ENCODE results near the gene CALML6. TPM values are rescaled to one million over a fixed set of nuclear protein-coding genes. Genes with fewer than 3 reads are reported as not detected.

The CALML6 gene
- total RNA-seq, 1 experiment from 2014 or later = 1.4 TPM

- CTCF ChIA-PET = interaction anchor here (0.6 to 1.0 kb wide), 5 partner anchors 43 to 623 kb away, joined by 3 to 4 read pairs (median 3); no protein-coding TSS in a partner anchor
- Mint-ChIP-seq H3K4me1 (ENCODE audit: low read depth, unreplicated experiment) (peaks cover 7% of the 10 kb centered on the region), H3K36me3 (ENCODE audit: insufficient read depth, unreplicated experiment) (peaks cover 6% of the 10 kb centered on the region), H3K9me3 (ENCODE audit: unreplicated experiment) (no peaks in the 10 kb centered on the region), H3K4me3 (ENCODE audit: unreplicated experiment) (no peak overlapping the region), H3K27ac (ENCODE audit: unreplicated experiment) (no peak overlapping the region), H3K27me3 (ENCODE audit: insufficient read depth, unreplicated experiment) (no peaks in the 10 kb centered on the region)
- no peaks in the 10 kb centered on the region for H3K27me3 ChIP-seq (replicated peaks; ENCODE audit: control insufficient read depth, insufficient read depth, low read length)
- no peak for DNase-seq
- intact Hi-C loops (cut with micrococcal nuclease; ENCODE audit: unreplicated experiment) = no loop called here
- POLR2A ChIA-PET = interaction anchor here (0.6 kb wide), 1 partner anchor 10 kb away, joined by 11 read pairs; no protein-coding TSS in a partner anchor
- no peak overlapping the region for H3K4me3 ChIP-seq (ENCODE audit: low read depth, low read length)
- no peaks in the 10 kb centered on the region for H3K9me3 ChIP-seq
- peaks cover 7% of the 10 kb centered on the region; the same call in 1 of the 2 replicates for H3K4me1 ChIP-seq
- no peak for TF ChIP-seq CTCF (IDR thresholded peaks at IDR 0.05; ENCODE audit: insufficient read depth in 1 of 2, low read depth in 1 of 2, low read length in 1 of 2, severe bottlenecking in 1 of 2, unreplicated experiment in 1 of 2)
- H3K36me3 ChIP-seq (ENCODE audit: control insufficient read depth, insufficient read depth, low read length) = no peaks in the 10 kb centered on the region
- no TSS peak for BruUV-seq (replicated peaks)
Measured at GRCh38 chr1:1901641-1902294, 13.3 kb upstream of the CALML6 start.

DNA sequence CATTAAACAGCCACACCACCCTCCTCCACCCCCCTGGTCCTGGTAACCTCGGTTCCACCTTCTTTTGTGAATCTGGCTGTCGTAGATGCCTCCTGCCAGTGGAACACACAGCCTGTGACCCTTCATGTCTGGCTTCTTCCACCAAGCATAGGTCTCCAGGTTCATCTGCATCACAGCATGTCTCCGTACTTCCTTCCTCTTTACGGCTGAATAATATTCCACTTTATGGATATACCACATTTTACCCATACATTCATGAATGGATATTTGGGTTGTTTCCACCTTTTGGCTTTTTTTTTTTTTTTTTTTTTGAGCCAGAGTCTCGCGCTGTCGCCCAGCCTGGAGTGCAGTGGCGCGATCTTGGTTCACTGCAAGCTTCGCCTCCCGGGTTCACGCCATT lies 11.8 kb upstream of the CALML6 start:
- Histone ChIP-seq H3K4me1 (peaks cover 5% of the 10 kb centered on the region; the same call in 1 of the 2 replicates), H3K36me3 (ENCODE audit: control insufficient read depth, insufficient read depth, low read length) (no peaks in the 10 kb centered on the region), H3K9me3 (no peaks in the 10 kb centered on the region), H3K4me3 (ENCODE audit: low read depth, low read length) (no peak overlapping the region), H3K27me3 (replicated peaks; ENCODE audit: control insufficient read depth, insufficient read depth, low read length) (no peaks in the 10 kb centered on the region)
- no TSS peak for BruUV-seq (replicated peaks)
- Mint-ChIP-seq H3K27ac (ENCODE audit: unreplicated experiment) (no peak overlapping the region), H3K27me3 (ENCODE audit: insufficient read depth, unreplicated experiment) (no peaks in the 10 kb centered on the region), H3K4me1 (ENCODE audit: low read depth, unreplicated experiment) (peaks cover 7% of the 10 kb centered on the region), H3K9me3 (ENCODE audit: unreplicated experiment) (no peaks in the 10 kb centered on the region), H3K4me3 (ENCODE audit: unreplicated experiment) (no peak overlapping the region), H3K36me3 (ENCODE audit: insufficient read depth, unreplicated experiment) (peaks cover 6% of the 10 kb centered on the region)
- CTCF ChIA-PET = no interaction called here
- POLR2A ChIA-PET = no interaction called here
- no peak for TF ChIP-seq CTCF (IDR thresholded peaks at IDR 0.05; ENCODE audit: insufficient read depth in 1 of 2, low read depth in 1 of 2, low read length in 1 of 2, severe bottlenecking in 1 of 2, unreplicated experiment in 1 of 2)
- DNase-seq = no peak
- intact Hi-C loops (cut with micrococcal nuclease; ENCODE audit: unreplicated experiment) = no loop called here

DNA sequence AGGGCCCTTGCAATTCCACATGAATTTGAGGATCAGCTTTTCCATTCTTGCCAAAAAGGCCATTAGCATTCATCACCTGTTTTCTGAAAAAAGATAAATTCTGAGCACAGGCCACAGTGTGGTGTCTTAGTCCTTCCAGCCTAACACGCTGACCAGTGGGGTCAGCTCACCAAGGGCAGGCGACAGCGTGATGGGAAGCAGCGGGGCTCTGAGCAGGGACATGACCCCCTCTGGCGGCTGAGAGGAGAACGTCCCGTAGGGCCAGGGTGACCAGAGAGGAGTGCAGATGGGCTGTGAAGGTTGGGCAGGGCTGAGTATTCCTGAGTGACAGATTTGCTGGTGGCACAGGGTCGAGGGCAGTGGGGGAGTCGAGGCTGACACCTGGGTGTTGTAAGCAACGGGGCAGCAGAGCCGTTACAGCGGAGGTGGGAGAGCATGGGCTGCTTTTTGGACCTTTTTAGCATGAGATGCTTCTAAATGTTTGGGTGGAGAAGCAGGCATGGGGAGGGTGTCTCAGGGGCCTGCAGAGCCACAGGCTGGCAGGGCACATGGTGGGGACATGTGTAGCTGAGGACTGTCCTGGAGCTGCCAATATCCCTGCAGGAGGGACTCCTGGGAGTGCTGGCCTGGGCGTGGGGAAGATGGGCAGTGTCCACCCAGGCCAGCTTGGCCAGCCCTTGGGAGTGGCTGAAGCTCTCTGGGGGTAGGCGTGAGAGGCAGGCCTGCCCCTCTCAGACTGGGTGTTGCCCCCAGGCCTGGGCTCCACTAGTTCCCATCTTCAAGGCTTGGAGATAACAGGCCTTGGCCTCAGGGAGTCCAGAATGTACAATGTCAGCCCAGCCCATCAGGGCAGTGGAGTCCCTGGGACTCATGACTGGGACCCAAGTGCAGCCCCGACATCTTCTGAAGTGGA lies 8.6 kb upstream of the CALML6 start:
- H3K9me3 ChIP-seq = no peaks in the 10 kb centered on the region
- H3K4me3 Mint-ChIP-seq (ENCODE audit: unreplicated experiment) = peak overlapping the region; percentile 56
- no peaks in the 10 kb centered on the region for H3K9me3 Mint-ChIP-seq (ENCODE audit: unreplicated experiment)
- peak overlapping the region; percentile 74 for H3K27ac Mint-ChIP-seq (ENCODE audit: unreplicated experiment)
- ChIA-PET POLR2A (interaction anchor here (0.6 kb wide), 1 partner anchor 48 kb away, joined by 7 read pairs; no protein-coding TSS in a partner anchor), CTCF (interaction anchor here (0.6 to 1.4 kb wide), 10 partner anchors 11 to 138 kb away, joined by 3 to 17 read pairs (median 4); no protein-coding TSS in a partner anchor)
- BruUV-seq (replicated peaks) = no TSS peak
- H3K36me3 Mint-ChIP-seq (ENCODE audit: insufficient read depth, unreplicated experiment) = peaks cover 6% of the 10 kb centered on the region
- peaks cover 7% of the 10 kb centered on the region; the same call in 1 of the 2 replicates for H3K4me1 ChIP-seq
- peak; percentile 82 to 89 for DNase-seq
- H3K36me3 ChIP-seq (ENCODE audit: control insufficient read depth, insufficient read depth, low read length) = no peaks in the 10 kb centered on the region
- peaks cover 14% of the 10 kb centered on the region for H3K4me1 Mint-ChIP-seq (ENCODE audit: low read depth, unreplicated experiment)
- intact Hi-C loops (cut with micrococcal nuclease; ENCODE audit: unreplicated experiment) = loop anchor here (1.0 to 5.0 kb wide), 4 partner anchors 12 to 118 kb away; no protein-coding TSS in a partner anchor
- no peak overlapping the region for H3K4me3 ChIP-seq (ENCODE audit: low read depth, low read length)
- H3K27me3 ChIP-seq (replicated peaks; ENCODE audit: control insufficient read depth, insufficient read depth, low read length) = no peaks in the 10 kb centered on the region
- peak; percentile 64 to 91 for TF ChIP-seq CTCF (IDR thresholded peaks at IDR 0.05; ENCODE audit: insufficient read depth in 1 of 2, low read depth in 1 of 2, low read length in 1 of 2, severe bottlenecking in 1 of 2, unreplicated experiment in 1 of 2)
- H3K27me3 Mint-ChIP-seq (ENCODE audit: insufficient read depth, unreplicated experiment) = no peaks in the 10 kb centered on the region
